Astrocyte (in vitro differentiated cells and primary cell): ENCODE results near the gene FAM131A. TPM values are rescaled to one million over a fixed set of nuclear protein-coding genes. Genes with fewer than 3 reads are reported as not detected.

Source experiments
- DNase-seq: peaks from one replicate; pipeline ENCODE4 v3.0.0-alpha.2; 2010; ENCODE audit warnings: low read depth
- FAIRE-seq: peaks from 2 replicates; lab custom pipeline; 2011; peaks lifted over from hg19 to GRCh38; lab: Jason Lieb, UNC
- H2AFZ ChIP-seq: 2 replicates; pipeline ENCODE4 v1.6.0; 2012; ENCODE audit warnings: low read depth, low read length, inconsistent platforms
- H3K27ac ChIP-seq: 2 replicates; pipeline ENCODE4 v1.5.1; 2011; ENCODE audit warnings: low read depth, low read length, inconsistent platforms
- H3K27me3 ChIP-seq: 2 replicates; pipeline ENCODE4 v1.6.0; 2011; ENCODE audit warnings: low read length, inconsistent platforms; ENCODE audit not compliant: insufficient read depth
- H3K36me3 ChIP-seq: 2 replicates; pipeline ENCODE4 v1.5.1; 2011; ENCODE audit warnings: low read length, inconsistent platforms; ENCODE audit not compliant: insufficient read depth
- H3K4me1 ChIP-seq: 2 replicates; pipeline ENCODE4 v1.5.1; 2011; ENCODE audit warnings: low read length, inconsistent platforms; ENCODE audit not compliant: insufficient read depth
- H3K4me2 ChIP-seq: 2 replicates; pipeline ENCODE4 v1.6.0; 2012; ENCODE audit warnings: low read length, inconsistent platforms
- H3K4me3 ChIP-seq: 2 replicates; pipeline ENCODE4 v1.5.1; 2011; ENCODE audit warnings: low read depth, mild to moderate bottlenecking, low read length, inconsistent platforms; ENCODE audit not compliant: insufficient read depth
- H3K79me2 ChIP-seq: 2 replicates; pipeline ENCODE4 v1.6.0; 2012; ENCODE audit warnings: mild to moderate bottlenecking, low read length, inconsistent platforms; ENCODE audit not compliant: insufficient read depth
- H3K9ac ChIP-seq: 2 replicates; pipeline ENCODE4 v1.6.0; 2012; ENCODE audit warnings: mild to moderate bottlenecking, low read length, inconsistent platforms
- H3K9me3 ChIP-seq: 2 replicates; pipeline ENCODE4 v1.5.1; 2012; ENCODE audit warnings: low read depth, mild to moderate bottlenecking, low read length, inconsistent platforms; ENCODE audit not compliant: insufficient read depth
- H4K20me1 ChIP-seq: 2 replicates; pipeline ENCODE4 v1.6.0; 2012; ENCODE audit warnings: low read length, inconsistent platforms; ENCODE audit not compliant: insufficient read depth
- H3K27ac Mint-ChIP-seq: one replicate; pipeline ENCODE4 v1.8.0; 2021; ENCODE audit warnings: mild to moderate bottlenecking, mixed read lengths; ENCODE audit not compliant: unreplicated experiment
- H3K27me3 Mint-ChIP-seq: one replicate; pipeline ENCODE4 v1.8.0; 2021; ENCODE audit warnings: low read depth, mixed read lengths; ENCODE audit not compliant: unreplicated experiment
- H3K36me3 Mint-ChIP-seq: one replicate; pipeline ENCODE4 v1.8.0; 2021; ENCODE audit warnings: low read depth, mixed read lengths; ENCODE audit not compliant: unreplicated experiment
- H3K4me1 Mint-ChIP-seq: one replicate; pipeline ENCODE4 v1.8.0; 2021; ENCODE audit warnings: low read depth, mixed read lengths; ENCODE audit not compliant: unreplicated experiment
- H3K4me3 Mint-ChIP-seq: one replicate; pipeline ENCODE4 v1.8.0; 2021; ENCODE audit warnings: mild to moderate bottlenecking, moderate library complexity, mixed read lengths; ENCODE audit not compliant: unreplicated experiment
- H3K9me3 Mint-ChIP-seq: one replicate; pipeline ENCODE4 v1.8.0; 2021; ENCODE audit warnings: mild to moderate bottlenecking, mixed read lengths; ENCODE audit not compliant: unreplicated experiment
- CTCF ChIP-seq: IDR thresholded peaks from 2 replicates; pipeline ENCODE4 v1.5.1; 2011; ENCODE audit warnings: low read depth, mild to moderate bottlenecking, inconsistent platforms, low read length, moderate library complexity; ENCODE audit not compliant: insufficient read depth
- EZH2 ChIP-seq: IDR thresholded peaks from 2 replicates; pipeline ENCODE4 v1.6.1; 2012; ENCODE audit warnings: mild to moderate bottlenecking, low read length, inconsistent platforms; ENCODE audit not compliant: insufficient read depth
- total RNA-seq: library from RNA; stranded (reverse); gene quantifications from 2 replicates; pipeline ENCODE4 v1.2.1, GENCODE V29; 2021

The FAM131A gene
- total RNA-seq, 1 donor from 2014 or later = 12.2 TPM

GRCh38 chr3:184379358-184380184, 42.2 kb downstream of the FAM131A start, which contains the start of gene CHRD:
Gene CHRD (plus strand): TSS chr3:184380054. CDS start chr3:184380319, 265 bp downstream.
- Histone ChIP-seq H3K9ac (no peak within 1 kb of the TSS), H3K4me3 (peak within 1 kb of the TSS; percentile 37), H3K27me3 (peaks cover 49% of the 10 kb centered on the region), H3K79me2 (no peaks in the 10 kb centered on the region), H3K9me3 (no peaks in the 10 kb centered on the region), H3K27ac (no peak within 1 kb of the TSS), H2AFZ (peak within 1 kb of the TSS; percentile 69), H3K4me1 (peaks cover 5% of the 10 kb centered on the region), H4K20me1 (no peaks in the 10 kb centered on the region), H3K4me2 (peak within 1 kb of the TSS; percentile 82), H3K36me3 (no peaks in the 10 kb centered on the region)
- Mint-ChIP-seq H3K27me3 (peaks cover 61% of the 10 kb centered on the region), H3K36me3 (peaks cover 4% of the 10 kb centered on the region), H3K9me3 (no peaks in the 10 kb centered on the region), H3K4me3 (peak within 1 kb of the TSS; percentile 80), H3K27ac (peak within 1 kb of the TSS; percentile 50), H3K4me1 (peaks cover 18% of the 10 kb centered on the region)
- DNase-seq (no peak), FAIRE-seq (no peak)
- no peak for TF ChIP-seq CTCF
- TF ChIP-seq EZH2 = peak; percentile 48

GRCh38 chr3:184380185-184380626, 42.8 kb downstream of the FAM131A start:
- no peak for FAIRE-seq
- H2AFZ ChIP-seq = no peak overlapping the region
- H3K4me2 ChIP-seq = peak overlapping the region; percentile 82
- no peaks in the 10 kb centered on the region for H3K9me3 ChIP-seq
- no peaks in the 10 kb centered on the region for H3K9me3 Mint-ChIP-seq
- peak; percentile 12 for DNase-seq
- H3K27me3 ChIP-seq = peaks cover 45% of the 10 kb centered on the region
- no peaks in the 10 kb centered on the region for H3K36me3 ChIP-seq
- H3K4me3 Mint-ChIP-seq = no peak overlapping the region
- H3K27ac Mint-ChIP-seq = no peak overlapping the region
- TF ChIP-seq CTCF (no peak), EZH2 (no peak)
- H3K4me1 ChIP-seq = peaks cover 5% of the 10 kb centered on the region
- H4K20me1 ChIP-seq = no peaks in the 10 kb centered on the region
- no peak overlapping the region for H3K9ac ChIP-seq
- peaks cover 18% of the 10 kb centered on the region for H3K4me1 Mint-ChIP-seq
- H3K27me3 Mint-ChIP-seq = peaks cover 64% of the 10 kb centered on the region
- no peaks in the 10 kb centered on the region for H3K79me2 ChIP-seq
- no peak overlapping the region for H3K27ac ChIP-seq
- no peak overlapping the region for H3K4me3 ChIP-seq
- peaks cover 4% of the 10 kb centered on the region for H3K36me3 Mint-ChIP-seq
